CD4-positive, alpha-beta T cell (primary cell): Measurements from ENCODE around the gene DDC. TPM values are rescaled to one million over a fixed set of nuclear protein-coding genes. Genes with fewer than 3 reads are reported as not detected.

Experiments used
- ATAC-seq: fragments of 200-7000 bp; cut with Tn5 transposase; one replicate; pipeline ENCODE4 v1.10.0; 2022; ENCODE audit warnings: mild to moderate bottlenecking; ENCODE audit not compliant: poor library complexity
- CTCF ChIA-PET: fragments of 350-600 bp; sonication (Branson Sonifier 250); formaldehyde crosslinking; loops from one replicate; lab custom pipeline; 2021; ENCODE audit warnings: antibody characterized with exemption, inconsistent platforms; lab: Charles Lee
- POLR2A ChIA-PET: fragments of 350-600 bp; sonication (Branson Sonifier 250); formaldehyde crosslinking; loops from one replicate; lab custom pipeline; 2021; ENCODE audit warnings: antibody characterized with exemption, inconsistent platforms; lab: Charles Lee
- DNase-seq, 14 experiments: peaks; one replicate each; pipeline ENCODE4 v3.0.0-alpha.2; 2013 to 2020; ENCODE audit warnings: mixed read lengths in 2 of 14
- H3K27ac ChIP-seq, 2 donors: one replicate each; pipeline versions ENCODE4 v1.5.1 to v1.7.0; 2013; ENCODE audit warnings: low read length in 2 of 2, low read depth in 1 of 2, mild to moderate bottlenecking in 1 of 2
- H3K27me3 ChIP-seq, 2 experiments: 1 replicate in 1 of 2; 2 replicates in 1 of 2; pipeline versions ENCODE4 v1.6.1 to v1.7.0; 2013; ENCODE audit warnings: low read length in 2 of 2, control low read depth in 1 of 2, mild to moderate bottlenecking in 1 of 2, moderate library complexity in 1 of 2; ENCODE audit not compliant: insufficient read depth in 2 of 2, control insufficient read depth in 1 of 2
- H3K36me3 ChIP-seq: one replicate; pipeline ENCODE4 v1.6.1; 2013; ENCODE audit warnings: low read length, control low read depth; ENCODE audit not compliant: insufficient read depth
- H3K4me1 ChIP-seq: one replicate; pipeline ENCODE4 v1.6.1; 2013; ENCODE audit warnings: low read length, control low read depth; ENCODE audit not compliant: insufficient read depth
- H3K4me3 ChIP-seq: one replicate; pipeline ENCODE4 v1.5.1; 2013; ENCODE audit warnings: mild to moderate bottlenecking, low read length, moderate library complexity
- H3K9me3 ChIP-seq, 2 experiments: 1 replicate in 1 of 2; 2 replicates in 1 of 2; pipeline versions ENCODE4 v1.6.1 to v1.7.0; 2013; ENCODE audit warnings: low read length in 2 of 2, mild to moderate bottlenecking in 2 of 2, control low read depth in 1 of 2, moderate library complexity in 1 of 2; ENCODE audit not compliant: control insufficient read depth in 1 of 2, insufficient read depth in 1 of 2
- H3K27ac Mint-ChIP-seq: one replicate; pipeline ENCODE4 v1.8.0; 2020; ENCODE audit warnings: mixed read lengths
- H3K27me3 Mint-ChIP-seq: one replicate; pipeline ENCODE4 v1.8.0; 2021; ENCODE audit warnings: mixed read lengths
- H3K36me3 Mint-ChIP-seq: one replicate; pipeline ENCODE4 v1.8.0; 2021; ENCODE audit warnings: low read depth, mixed read lengths
- H3K4me1 Mint-ChIP-seq: one replicate; pipeline ENCODE4 v1.8.0; 2021; ENCODE audit warnings: low read depth, mixed read lengths
- H3K4me3 Mint-ChIP-seq: one replicate; pipeline ENCODE4 v1.8.0; 2020; ENCODE audit warnings: mild to moderate bottlenecking, mixed read lengths
- H3K9me3 Mint-ChIP-seq: one replicate; pipeline ENCODE4 v1.8.0; 2020; ENCODE audit warnings: mixed read lengths
- CTCF ChIP-seq: fragments of 200-600 bp; IDR thresholded peaks from one replicate; pipeline ENCODE4 v1.8.0; 2022; ENCODE audit warnings: antibody characterized with exemption, mild to moderate bottlenecking
- intact Hi-C, 2 experiments: fragments of 100-400 bp; cut with DNase I in 1 of 2; cut with micrococcal nuclease in 1 of 2; formaldehyde crosslinking; loops; one replicate each; pipeline versions ENCODE4 v1.15.1 to v1.9.0; 2023 to 2025; cut with DNase I, micrococcal nuclease
- total RNA-seq, 174 experiments: library from RNA in 2 of 174; stranded (reverse) in 2 of 174; gene quantifications; one replicate each; pipeline ENCODE4 v1.2.3 and lab custom pipeline; 2021 to 2026

The DDC gene
- total RNA-seq, 2 experiments from 2014 or later = not detected

GRCh38 chr7:50559881-50560280 lies 5.3 kb downstream of the DDC start:
- ChIA-PET CTCF (no interaction called here), POLR2A (no interaction called here)
- Histone ChIP-seq H3K9me3 (no peaks in the 10 kb centered on the region), H3K4me3 (no peak overlapping the region), H3K27me3 (peaks cover 9 to 14% of the 10 kb centered on the region in 2 experiments), H3K4me1 (no peaks in the 10 kb centered on the region), H3K27ac (no peak overlapping the region), H3K36me3 (no peaks in the 10 kb centered on the region)
- DNase-seq (no peak), ATAC-seq (no peak)
- H3K4me1 Mint-ChIP-seq = no peaks in the 10 kb centered on the region
- intact Hi-C loops = no loop called here
- H3K27me3 Mint-ChIP-seq = peaks cover 40% of the 10 kb centered on the region
- H3K27ac Mint-ChIP-seq = no peak overlapping the region
- H3K4me3 Mint-ChIP-seq = no peak overlapping the region
- H3K9me3 Mint-ChIP-seq = no peaks in the 10 kb centered on the region
- no peak for TF ChIP-seq CTCF
- no peaks in the 10 kb centered on the region for H3K36me3 Mint-ChIP-seq

- ATAC-seq (no peak), DNase-seq (no peak)
- peaks cover 9 to 14% of the 10 kb centered on the region in 2 experiments for H3K27me3 ChIP-seq
- no peak for TF ChIP-seq CTCF
- H3K36me3 Mint-ChIP-seq = no peaks in the 10 kb centered on the region
- ChIA-PET POLR2A (no interaction called here), CTCF (no interaction called here)
- peaks cover 50% of the 10 kb centered on the region for H3K27me3 Mint-ChIP-seq
- intact Hi-C loops = no loop called here
- no peak overlapping the region for H3K4me3 ChIP-seq
- H3K9me3 ChIP-seq = no peaks in the 10 kb centered on the region
- no peak overlapping the region for H3K27ac ChIP-seq
- no peaks in the 10 kb centered on the region for H3K9me3 Mint-ChIP-seq
- H3K27ac Mint-ChIP-seq = no peak overlapping the region
- H3K4me1 Mint-ChIP-seq = no peaks in the 10 kb centered on the region
- H3K4me3 Mint-ChIP-seq = no peak overlapping the region
- H3K36me3 ChIP-seq = no peaks in the 10 kb centered on the region
- H3K4me1 ChIP-seq = no peaks in the 10 kb centered on the region
These were observed 6.7 kb downstream of the DDC start for GRCh38 chr7:50558294-50559053.

- H3K4me1 ChIP-seq = no peaks in the 10 kb centered on the region
- ChIA-PET POLR2A (no interaction called here), CTCF (interaction anchor here (1.2 kb wide), 1 partner anchor 13 kb away, joined by 3 read pairs; no protein-coding TSS in a partner anchor)
- no peak overlapping the region for H3K27ac ChIP-seq
- peaks cover 9 to 14% of the 10 kb centered on the region in 2 experiments for H3K27me3 ChIP-seq
- TF ChIP-seq CTCF = no peak
- Mint-ChIP-seq H3K27ac (no peak overlapping the region), H3K27me3 (peaks cover 59% of the 10 kb centered on the region), H3K4me3 (no peak overlapping the region), H3K9me3 (no peaks in the 10 kb centered on the region), H3K36me3 (no peaks in the 10 kb centered on the region), H3K4me1 (no peaks in the 10 kb centered on the region)
- DNase-seq (no peak), ATAC-seq (no peak)
- H3K9me3 ChIP-seq = no peaks in the 10 kb centered on the region
- no peak overlapping the region for H3K4me3 ChIP-seq
- no peaks in the 10 kb centered on the region for H3K36me3 ChIP-seq
- intact Hi-C loops = no loop called here
These were observed 8.1 kb downstream of the DDC start for GRCh38 chr7:50557099-50557498.
